Activated naive CD8-positive, alpha-beta T cell treated with anti-CD3 and anti-CD28 coated beads for 36 hours (primary cell): Measurements from ENCODE around the gene DNMT3L. TPM values are rescaled to one million over a fixed set of nuclear protein-coding genes. Genes with fewer than 3 reads are reported as not detected.
"Not testable (repeated sequence)": the region's sequence is repeated elsewhere in the genome, so short reads cannot be mapped to it uniquely, and the experiment has no call there.

Experiments
- DNase-seq: peaks from one replicate; pipeline ENCODE4 v3.0.0; 2021
- H3K27ac Mint-ChIP-seq: one replicate; pipeline ENCODE4 v1.8.0; 2022; ENCODE audit warnings: mild to moderate bottlenecking, moderate library complexity, mixed read lengths
- H3K27me3 Mint-ChIP-seq: one replicate; pipeline ENCODE4 v1.8.0; 2022; ENCODE audit warnings: mild to moderate bottlenecking, mixed read lengths
- H3K36me3 Mint-ChIP-seq: one replicate; pipeline ENCODE4 v1.8.0; 2021; ENCODE audit warnings: mild to moderate bottlenecking, mixed read lengths
- H3K4me1 Mint-ChIP-seq: one replicate; pipeline ENCODE4 v1.8.0; 2021; ENCODE audit warnings: mixed read lengths
- H3K4me3 Mint-ChIP-seq: one replicate; pipeline ENCODE4 v1.8.0; 2022; ENCODE audit warnings: mild to moderate bottlenecking, moderate library complexity, mixed read lengths
- H3K9me3 Mint-ChIP-seq: one replicate; pipeline ENCODE4 v1.8.0; 2022; ENCODE audit warnings: mixed read lengths
- total RNA-seq, 2 experiments: library from RNA; stranded (reverse); gene quantifications; one replicate each; pipeline ENCODE4 v1.2.3, GENCODE V29; 2021

DNMT3L gene
- total RNA-seq, 2 experiments from 2014 or later, result not detected

GRCh38 chr21:44288251-44289110 is 26.8 kb upstream of the DNMT3L start:
- no peak overlapping the region for H3K27ac Mint-ChIP-seq
- no peaks in the 10 kb centered on the region for H3K36me3 Mint-ChIP-seq
- H3K9me3 Mint-ChIP-seq, result no peaks in the 10 kb centered on the region
- H3K4me1 Mint-ChIP-seq, result no peaks in the 10 kb centered on the region
- H3K4me3 Mint-ChIP-seq, result no peak overlapping the region
- no peaks in the 10 kb centered on the region for H3K27me3 Mint-ChIP-seq
- no peak for DNase-seq

- Mint-ChIP-seq H3K9me3 (no peaks in the 10 kb centered on the region), H3K36me3 (no peaks in the 10 kb centered on the region), H3K4me1 (no peaks in the 10 kb centered on the region), H3K4me3 (no peak overlapping the region), H3K27me3 (no peaks in the 10 kb centered on the region), H3K27ac (no peak overlapping the region)
- no peak for DNase-seq
Observed at GRCh38 chr21:44286716-44287632, 25.3 kb upstream of the DNMT3L start.

- Mint-ChIP-seq H3K9me3 (no peaks in the 10 kb centered on the region), H3K4me1 (no peaks in the 10 kb centered on the region), H3K27ac (no peak overlapping the region), H3K4me3 (no peak overlapping the region), H3K36me3 (no peaks in the 10 kb centered on the region), H3K27me3 (no peaks in the 10 kb centered on the region)
- DNase-seq, result no peak
Observed at GRCh38 chr21:44286086-44286715, 24.5 kb upstream of the DNMT3L start.

DNA sequence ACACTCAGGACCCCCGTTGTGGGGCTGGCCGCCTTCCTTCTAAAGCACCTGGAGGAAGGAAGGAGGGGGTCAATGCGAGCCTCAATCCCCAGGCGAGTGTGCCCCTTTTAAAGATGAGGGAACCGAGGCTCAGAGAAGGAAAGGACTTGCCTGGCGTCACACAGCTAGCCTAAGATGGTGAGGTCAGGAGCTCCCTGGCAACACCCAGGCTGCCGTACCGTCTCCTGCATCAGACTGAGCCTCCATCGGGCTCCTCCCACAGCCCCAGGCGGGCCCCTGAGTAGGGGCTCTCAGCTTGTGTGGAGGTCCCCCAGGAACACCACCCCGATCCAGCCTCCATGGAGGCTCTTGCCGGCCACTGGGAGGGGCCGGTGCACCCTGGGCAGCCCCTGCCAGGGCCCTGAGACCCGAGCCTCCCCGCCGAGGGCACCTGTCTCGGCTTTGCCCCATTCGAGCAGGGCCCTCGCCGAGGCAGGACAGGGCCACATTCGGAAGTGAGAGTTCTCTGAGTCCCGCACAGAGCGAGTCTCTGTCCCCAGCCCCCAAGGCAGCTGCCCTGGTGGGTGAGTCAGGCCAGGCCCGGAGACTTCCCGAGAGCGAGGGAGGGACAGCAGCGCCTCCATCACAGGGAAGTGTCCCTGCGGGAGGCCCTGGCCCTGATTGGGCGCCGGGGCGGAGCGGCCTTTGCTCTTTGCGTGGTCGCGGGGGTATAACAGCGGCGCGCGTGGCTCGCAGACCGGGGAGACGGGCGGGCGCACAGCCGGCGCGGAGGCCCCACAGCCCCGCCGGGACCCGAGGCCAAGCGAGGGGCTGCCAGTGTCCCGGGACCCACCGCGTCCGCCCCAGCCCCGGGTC is 23.7 kb upstream of the DNMT3L start, which contains the start of gene AIRE:
AIRE (plus strand) TSS at position 739 of the 855 bp plus-strand sequence. CDS start 131 bp downstream, outside the sequence.
- Mint-ChIP-seq H3K9me3 (no peaks in the 10 kb centered on the region), H3K27me3 (no peaks in the 10 kb centered on the region), H3K36me3 (no peaks in the 10 kb centered on the region), H3K4me3 (no peak within 1 kb of the TSS), H3K27ac (no peak within 1 kb of the TSS), H3K4me1 (no peaks in the 10 kb centered on the region)
- no peak for DNase-seq

DNA sequence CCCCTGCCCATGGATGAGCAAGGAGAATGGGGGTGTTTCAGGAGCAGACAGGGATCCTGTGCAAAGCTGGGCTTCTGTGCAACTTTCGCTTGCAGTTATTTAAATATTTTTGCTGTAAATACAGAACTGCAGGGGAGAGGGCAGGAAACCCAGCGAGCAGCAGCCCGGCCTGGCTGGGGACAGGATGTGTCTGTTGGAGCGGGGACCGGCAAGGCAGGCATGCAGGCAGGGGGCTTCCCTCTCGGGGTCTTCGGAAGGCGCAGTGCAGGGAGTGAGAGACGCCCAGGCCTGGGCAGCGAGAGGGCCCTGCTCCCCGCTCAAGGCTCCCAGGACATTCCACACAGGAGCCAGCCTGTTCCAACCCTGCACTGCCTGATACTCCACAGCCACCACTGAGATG is 22.3 kb upstream of the DNMT3L start:
- H3K27ac Mint-ChIP-seq, result no peak overlapping the region
- no peaks in the 10 kb centered on the region for H3K4me1 Mint-ChIP-seq
- no peak overlapping the region for H3K4me3 Mint-ChIP-seq
- H3K27me3 Mint-ChIP-seq, result no peaks in the 10 kb centered on the region
- H3K9me3 Mint-ChIP-seq, result no peaks in the 10 kb centered on the region
- no peaks in the 10 kb centered on the region for H3K36me3 Mint-ChIP-seq
- DNase-seq, result no peak

GRCh38 chr21:44283211-44283785 is 21.6 kb upstream of the DNMT3L start:
- H3K4me3 Mint-ChIP-seq, DNase-seq, H3K4me1 Mint-ChIP-seq, H3K36me3 Mint-ChIP-seq, H3K9me3 Mint-ChIP-seq, H3K27ac Mint-ChIP-seq, H3K27me3 Mint-ChIP-seq: not testable (repeated sequence)

- Mint-ChIP-seq H3K27ac (no peak overlapping the region), H3K4me1 (no peaks in the 10 kb centered on the region), H3K9me3 (no peaks in the 10 kb centered on the region), H3K36me3 (no peaks in the 10 kb centered on the region), H3K4me3 (no peak overlapping the region), H3K27me3 (no peaks in the 10 kb centered on the region)
- DNase-seq, result no peak
Observed at GRCh38 chr21:44282370-44282769, 20.7 kb upstream of the DNMT3L start.

- Mint-ChIP-seq H3K36me3 (no peaks in the 10 kb centered on the region), H3K9me3 (no peaks in the 10 kb centered on the region), H3K4me3 (no peak overlapping the region), H3K27ac (no peak overlapping the region), H3K4me1 (no peaks in the 10 kb centered on the region), H3K27me3 (no peaks in the 10 kb centered on the region)
- DNase-seq, result no peak
Observed at GRCh38 chr21:44281801-44282200, 20.1 kb upstream of the DNMT3L start.

DNA sequence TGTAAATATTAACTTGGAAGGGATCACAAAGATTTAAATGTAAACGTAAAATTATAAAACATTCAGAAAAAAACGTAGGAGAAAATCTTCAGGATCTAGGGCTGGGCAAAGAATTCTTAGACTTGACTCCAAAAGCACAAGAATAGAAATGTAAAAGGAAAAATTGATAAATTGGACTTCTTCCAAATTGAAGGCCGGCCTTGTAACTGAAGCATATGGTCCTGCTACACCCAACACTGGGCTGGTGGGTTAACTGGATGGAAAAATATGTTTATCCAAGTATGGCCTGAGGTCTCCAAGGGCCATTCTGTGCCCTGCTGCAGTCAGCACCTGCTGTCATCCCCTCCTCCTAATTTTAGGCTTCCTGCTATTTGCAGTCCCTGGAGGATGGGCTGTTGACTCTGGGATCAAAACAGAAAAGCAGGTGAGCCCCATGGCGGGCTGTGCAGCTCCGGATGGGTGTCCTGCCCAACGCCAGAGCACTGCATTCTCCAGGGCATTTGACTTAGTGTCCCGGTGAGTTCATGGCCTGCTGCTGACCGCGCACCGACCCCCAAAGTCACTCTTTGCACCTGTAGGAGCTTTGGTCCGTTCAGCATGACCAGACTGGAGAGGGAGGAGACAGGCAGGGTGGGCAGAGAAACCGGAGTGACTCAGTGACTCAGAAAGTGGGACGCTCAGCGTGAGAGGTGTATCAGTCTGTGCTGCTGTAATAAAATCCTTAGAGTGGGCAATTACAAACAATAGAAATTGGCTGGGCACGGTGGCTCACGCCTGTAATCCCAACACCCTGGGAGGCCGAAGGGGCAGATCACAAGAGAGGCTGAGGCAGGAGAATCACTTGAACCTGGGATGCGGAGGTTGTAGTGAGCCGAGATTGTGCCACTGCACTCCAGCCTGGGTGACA is 17.9 kb upstream of the DNMT3L start:
- H3K36me3 Mint-ChIP-seq, result no peaks in the 10 kb centered on the region
- H3K27me3 Mint-ChIP-seq, result no peaks in the 10 kb centered on the region
- H3K4me1 Mint-ChIP-seq, result no peaks in the 10 kb centered on the region
- no peak for DNase-seq
- no peak overlapping the region for H3K4me3 Mint-ChIP-seq
- H3K27ac Mint-ChIP-seq, result no peak overlapping the region
- H3K9me3 Mint-ChIP-seq, result no peaks in the 10 kb centered on the region

- H3K9me3 Mint-ChIP-seq, result no peaks in the 10 kb centered on the region
- H3K4me1 Mint-ChIP-seq, result no peaks in the 10 kb centered on the region
- no peak overlapping the region for H3K27ac Mint-ChIP-seq
- no peak for DNase-seq
- H3K36me3 Mint-ChIP-seq, result no peaks in the 10 kb centered on the region
- H3K4me3 Mint-ChIP-seq, result no peak overlapping the region
- H3K27me3 Mint-ChIP-seq, result no peaks in the 10 kb centered on the region
Observed at GRCh38 chr21:44275041-44275440, 13.3 kb upstream of the DNMT3L start.

GRCh38 chr21:44273046-44273445 is 11.3 kb upstream of the DNMT3L start:
- H3K36me3 Mint-ChIP-seq, result no peaks in the 10 kb centered on the region
- no peak for DNase-seq
- no peaks in the 10 kb centered on the region for H3K9me3 Mint-ChIP-seq
- H3K27me3 Mint-ChIP-seq, result no peaks in the 10 kb centered on the region
- no peak overlapping the region for H3K27ac Mint-ChIP-seq
- H3K4me1 Mint-ChIP-seq, result no peaks in the 10 kb centered on the region
- no peak overlapping the region for H3K4me3 Mint-ChIP-seq

DNA sequence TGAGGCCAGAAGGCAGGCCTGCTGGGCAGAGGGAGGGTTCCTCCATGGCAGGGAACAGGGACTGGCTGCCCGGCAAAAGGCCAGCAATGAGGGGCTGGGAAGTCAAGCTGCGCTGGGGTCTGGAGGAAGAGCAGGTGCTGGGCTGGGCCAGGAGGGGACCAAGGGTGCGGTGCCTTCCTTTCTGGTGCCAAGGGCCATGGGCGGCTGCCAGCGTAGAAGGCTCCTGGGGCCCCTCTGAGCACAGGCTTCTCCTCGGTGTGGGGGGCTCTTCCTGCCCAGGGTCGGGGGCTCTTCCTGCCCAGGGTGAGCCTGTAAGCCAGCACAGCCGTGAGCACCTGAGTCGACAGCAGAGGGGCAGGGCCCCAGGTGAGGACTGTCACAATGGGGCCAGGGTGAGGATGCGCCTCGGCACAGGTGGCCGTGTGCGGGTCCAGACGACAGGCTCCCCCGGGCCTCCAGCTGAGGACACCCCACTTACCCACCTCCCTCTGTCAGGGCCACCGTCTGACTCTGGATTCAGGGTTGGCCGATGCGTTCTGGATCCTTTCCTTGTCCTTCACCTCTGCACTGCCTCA is 10.7 kb upstream of the DNMT3L start:
- Mint-ChIP-seq H3K27me3 (no peaks in the 10 kb centered on the region), H3K9me3 (no peaks in the 10 kb centered on the region), H3K4me3 (no peak overlapping the region), H3K36me3 (no peaks in the 10 kb centered on the region), H3K27ac (no peak overlapping the region), H3K4me1 (no peaks in the 10 kb centered on the region)
- DNase-seq, result no peak
